Skeletal muscle tissue (tissue), 4 donors: ENCODE results near the gene KRT10. TPM values are rescaled to one million over a fixed set of nuclear protein-coding genes. Genes with fewer than 3 reads are reported as not detected.

Source experiments
- H3K27ac ChIP-seq: one replicate; pipeline ENCODE4 v1.7.0; 2013; ENCODE audit warnings: mild to moderate bottlenecking, low read depth, low read length, inconsistent platforms
- H3K27me3 ChIP-seq, 3 donors: one replicate each; pipeline ENCODE4 v1.7.0; 2013; ENCODE audit warnings: low read length in 3 of 3; ENCODE audit not compliant: control insufficient read depth in 3 of 3, insufficient read depth in 3 of 3
- H3K36me3 ChIP-seq, 3 donors: one replicate each; pipeline ENCODE4 v1.7.0; 2013; ENCODE audit warnings: low read length in 3 of 3; ENCODE audit not compliant: control insufficient read depth in 3 of 3, insufficient read depth in 3 of 3
- H3K4me1 ChIP-seq, 3 donors: one replicate each; pipeline ENCODE4 v1.7.0; 2013; ENCODE audit warnings: low read length in 3 of 3, mild to moderate bottlenecking in 3 of 3; ENCODE audit not compliant: control insufficient read depth in 3 of 3, insufficient read depth in 3 of 3
- H3K4me3 ChIP-seq, 3 donors: one replicate each; pipeline ENCODE4 v1.7.0; 2013; ENCODE audit warnings: low read length in 3 of 3
- H3K9ac ChIP-seq, 3 donors: one replicate each; pipeline ENCODE4 v1.7.0; 2013; ENCODE audit warnings: low read length in 3 of 3, mild to moderate bottlenecking in 3 of 3, moderate library complexity in 2 of 3, low read depth in 1 of 3
- H3K9me3 ChIP-seq, 3 donors: one replicate each; pipeline ENCODE4 v1.7.0; 2013; ENCODE audit warnings: low read length in 3 of 3; ENCODE audit not compliant: control insufficient read depth in 3 of 3
- total RNA-seq: library from RNA; depleted of rRNA; stranded (reverse); fragments of >200 nt; gene quantifications from one replicate; pipeline ENCODE4 v1.2.3, GENCODE V29; 2014
- donor health status: Osteomylitis.

KRT10 gene
- total RNA-seq, 1 donor from 2014 or later = 2.6 TPM

GRCh38 chr17:40836020-40836419 is 13.6 kb upstream of the KRT10 start:
- Histone ChIP-seq H3K4me3 (no peak overlapping the region), H3K27me3 (no peaks in the 10 kb centered on the region), H3K36me3 (peaks cover 3 to 13% (median 10%) of the 10 kb centered on the region in 3 donors), H3K9ac (no peak overlapping the region), H3K4me1 (no peaks in the 10 kb centered on the region), H3K27ac (no peak overlapping the region), H3K9me3 (no peaks in the 10 kb centered on the region)

GRCh38 chr17:40833882-40834281 is 11.5 kb upstream of the KRT10 start:
- Histone ChIP-seq H3K4me3 (no peak overlapping the region), H3K9me3 (no peaks in the 10 kb centered on the region), H3K27me3 (no peaks in the 10 kb centered on the region), H3K4me1 (no peaks in the 10 kb centered on the region), H3K36me3 (peaks cover 3 to 13% (median 10%) of the 10 kb centered on the region in 3 donors), H3K9ac (no peak overlapping the region), H3K27ac (no peak overlapping the region)

GRCh38 chr17:40832840-40833239 is 10.4 kb upstream of the KRT10 start:
- Histone ChIP-seq H3K27me3 (no peaks in the 10 kb centered on the region), H3K36me3 (peaks cover 3 to 13% (median 10%) of the 10 kb centered on the region in 3 donors), H3K9ac (no peak overlapping the region), H3K4me3 (no peak overlapping the region), H3K27ac (no peak overlapping the region), H3K4me1 (peaks cover 0 to 4% (median 0%) of the 10 kb centered on the region in 3 donors), H3K9me3 (no peaks in the 10 kb centered on the region)

GRCh38 chr17:40830085-40830776 is 7.8 kb upstream of the KRT10 start:
- no peak overlapping the region for H3K9ac ChIP-seq
- no peaks in the 10 kb centered on the region for H3K27me3 ChIP-seq
- H3K9me3 ChIP-seq = no peaks in the 10 kb centered on the region
- no peak overlapping the region for H3K27ac ChIP-seq
- H3K4me3 ChIP-seq = no peak overlapping the region
- H3K36me3 ChIP-seq = peaks cover 3 to 13% (median 7%) of the 10 kb centered on the region in 3 donors
- peaks cover 0 to 4% (median 0%) of the 10 kb centered on the region in 3 donors for H3K4me1 ChIP-seq

- peaks cover 0 to 4% (median 0%) of the 10 kb centered on the region in 3 donors for H3K4me1 ChIP-seq
- H3K36me3 ChIP-seq = peaks cover 0 to 3% (median 0%) of the 10 kb centered on the region in 3 donors
- no peak overlapping the region for H3K4me3 ChIP-seq
- no peaks in the 10 kb centered on the region for H3K27me3 ChIP-seq
- no peak overlapping the region for H3K27ac ChIP-seq
- H3K9me3 ChIP-seq = no peaks in the 10 kb centered on the region
- no peak overlapping the region for H3K9ac ChIP-seq
Observed at GRCh38 chr17:40828454-40829044, 6.1 kb upstream of the KRT10 start.

GRCh38 chr17:40827746-40828453 is 5.5 kb upstream of the KRT10 start:
- no peak overlapping the region for H3K9ac ChIP-seq
- peaks cover 0 to 4% (median 0%) of the 10 kb centered on the region in 3 donors for H3K4me1 ChIP-seq
- no peaks in the 10 kb centered on the region for H3K9me3 ChIP-seq
- no peaks in the 10 kb centered on the region for H3K27me3 ChIP-seq
- H3K27ac ChIP-seq = no peak overlapping the region
- H3K4me3 ChIP-seq = no peak overlapping the region
- H3K36me3 ChIP-seq = peaks cover 0 to 2% (median 0%) of the 10 kb centered on the region in 3 donors

- H3K4me3 ChIP-seq = no peak overlapping the region
- H3K4me1 ChIP-seq = peaks cover 0 to 4% (median 0%) of the 10 kb centered on the region in 3 donors
- no peaks in the 10 kb centered on the region for H3K9me3 ChIP-seq
- no peak overlapping the region for H3K9ac ChIP-seq
- no peak overlapping the region for H3K27ac ChIP-seq
- H3K36me3 ChIP-seq = no peaks in the 10 kb centered on the region
- no peaks in the 10 kb centered on the region for H3K27me3 ChIP-seq
Observed at GRCh38 chr17:40825599-40825998, 3.2 kb upstream of the KRT10 start.

GRCh38 chr17:40824015-40824832 is 1.8 kb upstream of the KRT10 start:
- no peaks in the 10 kb centered on the region for H3K27me3 ChIP-seq
- H3K27ac ChIP-seq = no peak overlapping the region
- H3K9ac ChIP-seq = no peak overlapping the region
- H3K4me1 ChIP-seq = peaks cover 4 to 11% (median 4%) of the 10 kb centered on the region in 3 donors
- no peaks in the 10 kb centered on the region for H3K9me3 ChIP-seq
- H3K36me3 ChIP-seq = no peaks in the 10 kb centered on the region
- no peak overlapping the region for H3K4me3 ChIP-seq

- no peaks in the 10 kb centered on the region for H3K27me3 ChIP-seq
- H3K4me1 ChIP-seq = peaks cover 0 to 17% (median 7%) of the 10 kb centered on the region in 3 donors
- no peaks in the 10 kb centered on the region for H3K9me3 ChIP-seq
- peaks cover 5 to 6% (median 6%) of the 10 kb centered on the region in 3 donors for H3K36me3 ChIP-seq
- H3K27ac ChIP-seq = no peak overlapping the region
- H3K4me3 ChIP-seq = no peak overlapping the region
- no peak overlapping the region for H3K9ac ChIP-seq
Observed at GRCh38 chr17:40821536-40821935, 878 bp downstream of the KRT10 start.
